ENCODE results near the gene BSDC1. TPM values are rescaled to one million over a fixed set of nuclear protein-coding genes. Genes with fewer than 3 reads are reported as not detected.

The BSDC1 gene
- total RNA-seq, 1 donor from 2014 or later = 56.6 TPM

DNA sequence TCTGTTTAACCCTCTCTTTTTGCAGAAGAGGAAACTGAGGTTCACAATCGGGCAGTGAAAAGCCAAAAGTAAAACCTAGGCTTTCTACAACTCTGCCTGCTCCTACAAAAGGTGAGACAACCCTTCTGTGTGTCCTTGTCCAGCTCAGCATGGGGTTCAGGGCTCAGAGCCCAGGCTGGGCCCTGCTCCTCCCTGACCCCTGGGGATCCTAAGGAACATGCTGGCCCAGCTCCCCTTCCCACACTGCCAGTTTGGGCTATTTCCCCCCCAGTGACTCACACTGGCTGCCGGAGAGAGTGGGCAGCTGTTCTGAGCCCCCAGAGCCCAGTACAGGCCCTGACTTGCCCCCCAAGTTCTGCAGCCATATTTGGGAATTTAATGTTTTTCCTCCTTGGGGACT is 40.8 kb downstream of the BSDC1 start:
- Mint-ChIP-seq H3K27ac (ENCODE audit: unreplicated experiment) (peak overlapping the region; percentile 8), H3K27me3 (ENCODE audit: low read depth) (no peaks in the 10 kb centered on the region), H3K4me1 (ENCODE audit: low read depth) (peaks cover 41% of the 10 kb centered on the region), H3K4me3 (ENCODE audit: unreplicated experiment) (peak overlapping the region; percentile 9), H3K9me3 (ENCODE audit: low read depth) (no peaks in the 10 kb centered on the region), H3K36me3 (ENCODE audit: low read depth) (peaks cover 10% of the 10 kb centered on the region)
- TF ChIP-seq, protein P1, sequence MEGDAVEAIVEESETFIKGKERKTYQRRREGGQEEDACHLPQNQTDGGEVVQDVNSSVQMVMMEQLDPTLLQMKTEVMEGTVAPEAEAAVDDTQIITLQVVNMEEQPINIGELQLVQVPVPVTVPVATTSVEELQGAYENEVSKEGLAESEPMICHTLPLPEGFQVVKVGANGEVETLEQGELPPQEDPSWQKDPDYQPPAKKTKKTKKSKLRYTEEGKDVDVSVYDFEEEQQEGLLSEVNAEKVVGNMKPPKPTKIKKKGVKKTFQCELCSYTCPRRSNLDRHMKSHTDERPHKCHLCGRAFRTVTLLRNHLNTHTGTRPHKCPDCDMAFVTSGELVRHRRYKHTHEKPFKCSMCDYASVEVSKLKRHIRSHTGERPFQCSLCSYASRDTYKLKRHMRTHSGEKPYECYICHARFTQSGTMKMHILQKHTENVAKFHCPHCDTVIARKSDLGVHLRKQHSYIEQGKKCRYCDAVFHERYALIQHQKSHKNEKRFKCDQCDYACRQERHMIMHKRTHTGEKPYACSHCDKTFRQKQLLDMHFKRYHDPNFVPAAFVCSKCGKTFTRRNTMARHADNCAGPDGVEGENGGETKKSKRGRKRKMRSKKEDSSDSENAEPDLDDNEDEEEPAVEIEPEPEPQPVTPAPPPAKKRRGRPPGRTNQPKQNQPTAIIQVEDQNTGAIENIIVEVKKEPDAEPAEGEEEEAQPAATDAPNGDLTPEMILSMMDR (IDR thresholded peaks at IDR 0.05) = no peak
- no peak for DNase-seq (ENCODE audit: low spot score)

DNA sequence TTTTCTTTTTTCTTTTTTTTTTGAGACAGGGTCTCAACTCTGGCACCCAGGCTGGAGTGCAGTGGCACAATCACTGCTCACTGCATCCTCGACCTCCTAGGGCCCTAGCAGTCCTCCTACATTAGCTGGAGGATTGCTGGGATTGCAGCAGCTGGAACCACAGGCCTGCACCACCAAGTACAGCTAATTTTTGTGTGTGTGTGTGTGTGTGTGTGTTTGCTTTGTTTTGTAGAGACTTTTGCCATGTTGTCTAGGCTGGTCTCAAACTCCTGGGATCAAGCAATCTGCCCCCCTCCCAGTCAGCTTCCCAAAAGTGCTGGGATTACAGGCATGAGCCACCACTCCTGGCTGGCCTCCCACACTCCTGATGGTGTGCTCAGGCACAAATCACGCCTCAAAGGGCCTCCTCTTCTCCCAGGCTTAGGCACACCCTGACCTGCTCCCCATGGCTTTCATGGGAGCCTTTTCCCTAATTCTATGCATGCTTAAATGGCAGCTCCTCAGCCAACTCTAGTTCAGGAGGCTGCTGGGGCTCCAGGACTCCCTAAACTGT is 41.3 kb downstream of the BSDC1 start:
- Mint-ChIP-seq H3K27me3 (ENCODE audit: low read depth) (no peaks in the 10 kb centered on the region), H3K4me3 (ENCODE audit: unreplicated experiment) (peak overlapping the region; percentile 78), H3K27ac (ENCODE audit: unreplicated experiment) (peak overlapping the region; percentile 8), H3K36me3 (ENCODE audit: low read depth) (peaks cover 10% of the 10 kb centered on the region), H3K9me3 (ENCODE audit: low read depth) (no peaks in the 10 kb centered on the region), H3K4me1 (ENCODE audit: low read depth) (peaks cover 41% of the 10 kb centered on the region)
- no peak for DNase-seq (ENCODE audit: low spot score)
- TF ChIP-seq, protein P1 (IDR thresholded peaks at IDR 0.05) = no peak

DNA sequence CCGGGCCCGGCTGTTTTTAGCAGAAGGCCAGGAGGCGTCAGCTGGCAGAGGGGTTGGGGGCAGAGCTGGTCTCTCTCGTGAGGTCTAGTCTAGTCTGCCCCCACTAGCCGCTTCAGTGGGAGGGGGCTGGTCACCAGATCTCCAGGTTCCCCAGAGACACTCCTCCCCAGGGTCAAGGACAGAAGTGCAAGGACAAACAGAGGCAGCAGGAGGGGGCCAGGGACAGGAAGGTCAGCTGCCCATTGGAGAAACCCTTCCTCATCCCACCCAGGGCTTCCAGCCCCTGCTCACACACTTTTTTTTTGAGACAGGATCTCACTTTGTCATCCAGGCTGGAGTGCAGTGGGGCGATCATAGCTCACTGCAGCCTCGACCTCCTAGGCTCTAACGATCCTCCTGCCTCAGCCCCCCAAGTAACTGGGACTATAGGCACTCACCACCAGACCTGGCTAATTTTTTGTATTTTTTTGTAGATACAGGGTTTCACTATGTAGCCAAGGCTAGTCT is 41.9 kb downstream of the BSDC1 start:
- peak overlapping the region; percentile 84 for H3K27ac Mint-ChIP-seq (ENCODE audit: unreplicated experiment)
- TF ChIP-seq, protein P1 (IDR thresholded peaks at IDR 0.05) = no peak

DNA sequence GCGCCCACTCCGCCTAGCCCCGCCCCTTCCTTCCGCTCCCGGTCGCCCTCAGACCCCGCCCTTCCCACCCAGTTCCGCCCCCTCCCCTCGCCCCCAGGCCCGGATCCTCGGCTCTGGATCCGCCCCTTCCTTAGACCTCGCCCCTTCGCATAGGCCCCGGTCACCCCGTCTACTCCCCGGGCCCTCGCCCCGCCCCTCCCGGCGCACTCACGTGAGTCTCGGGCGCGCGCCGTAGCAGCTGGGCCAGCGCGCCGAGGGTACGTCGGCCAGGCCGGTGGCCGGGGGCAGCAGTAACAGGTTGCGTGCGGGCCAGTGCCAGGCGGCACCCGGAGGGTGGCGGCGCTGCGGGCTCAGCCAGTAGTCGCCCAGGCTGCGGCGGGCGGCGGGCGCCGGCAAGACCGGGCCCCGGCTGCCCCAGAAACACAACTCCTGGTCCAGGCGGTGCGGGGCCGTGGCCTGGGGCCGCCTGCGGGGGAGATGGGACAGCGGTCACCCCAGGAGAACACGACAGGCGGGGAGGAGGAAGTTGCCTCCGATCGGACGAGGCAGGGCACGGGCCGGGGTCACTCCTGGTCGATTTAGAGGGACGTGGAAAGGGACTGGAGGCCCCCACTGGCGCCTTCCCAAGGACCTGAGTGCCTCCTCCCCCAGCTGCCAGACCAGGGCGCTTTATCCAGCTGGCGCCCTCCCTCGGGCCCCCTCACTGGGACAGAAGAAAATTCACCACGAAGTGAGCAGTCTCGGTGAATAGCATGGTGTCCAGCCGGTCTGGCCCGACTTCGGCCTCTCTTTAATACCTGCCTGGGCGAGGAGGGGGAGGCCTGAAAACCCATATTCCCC is 42.6 kb downstream of the BSDC1 start:
- peak overlapping the region; percentile 84 for H3K27ac Mint-ChIP-seq (ENCODE audit: unreplicated experiment)
- H3K4me1 Mint-ChIP-seq (ENCODE audit: low read depth) = peaks cover 41% of the 10 kb centered on the region
- H3K4me3 Mint-ChIP-seq (ENCODE audit: unreplicated experiment) = peak overlapping the region; percentile 78
- peaks cover 10% of the 10 kb centered on the region for H3K36me3 Mint-ChIP-seq (ENCODE audit: low read depth)
- peak; percentile 98 for DNase-seq (ENCODE audit: low spot score)
- TF ChIP-seq, protein P1 (IDR thresholded peaks at IDR 0.05) = no peak
- H3K9me3 Mint-ChIP-seq (ENCODE audit: low read depth) = no peaks in the 10 kb centered on the region
- no peaks in the 10 kb centered on the region for H3K27me3 Mint-ChIP-seq (ENCODE audit: low read depth)

More for the DNA sequence above, 41.9 kb downstream of the BSDC1 start:
- H3K9me3 Mint-ChIP-seq (ENCODE audit: low read depth) = no peaks in the 10 kb centered on the region
- peaks cover 41% of the 10 kb centered on the region for H3K4me1 Mint-ChIP-seq (ENCODE audit: low read depth)
- H3K27me3 Mint-ChIP-seq (ENCODE audit: low read depth) = no peaks in the 10 kb centered on the region
- peak overlapping the region; percentile 78 for H3K4me3 Mint-ChIP-seq (ENCODE audit: unreplicated experiment)
- no peak for DNase-seq (ENCODE audit: low spot score)
- peaks cover 10% of the 10 kb centered on the region for H3K36me3 Mint-ChIP-seq (ENCODE audit: low read depth)

DNA sequence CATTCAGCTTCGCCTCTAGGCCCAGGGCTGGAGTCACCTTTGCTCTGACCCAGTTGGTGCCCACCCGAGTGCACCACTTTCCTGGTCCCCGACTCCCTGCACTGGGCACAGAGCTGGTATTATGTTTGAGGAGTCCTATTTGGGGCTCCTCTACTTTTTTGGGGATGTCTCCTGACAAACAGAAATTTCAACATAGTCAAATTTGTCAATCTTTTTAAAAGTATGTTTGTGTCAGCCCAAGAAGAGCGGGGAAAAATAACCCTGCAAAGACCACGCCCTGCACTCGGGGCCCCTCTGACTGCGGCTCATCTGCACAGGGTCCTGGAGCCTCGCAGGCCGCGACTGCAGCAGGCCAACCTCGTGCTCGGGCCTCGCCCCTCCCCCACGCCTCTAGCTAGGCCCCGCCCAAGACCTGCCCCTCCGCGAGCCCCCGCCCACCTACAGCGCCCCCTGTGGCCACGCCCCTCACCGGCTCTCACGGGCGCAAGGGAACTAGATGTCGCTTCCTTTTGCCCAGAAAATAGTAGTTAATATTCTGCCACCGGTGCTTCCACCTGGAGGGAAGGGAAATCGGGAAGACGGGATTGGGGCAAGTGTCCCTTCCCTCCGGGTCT is 43.3 kb downstream of the BSDC1 start:
- H3K36me3 Mint-ChIP-seq (ENCODE audit: low read depth) = peaks cover 10% of the 10 kb centered on the region
- H3K9me3 Mint-ChIP-seq (ENCODE audit: low read depth) = no peaks in the 10 kb centered on the region
- peak overlapping the region; percentile 81 for H3K27ac Mint-ChIP-seq (ENCODE audit: unreplicated experiment)
- no peak for DNase-seq (ENCODE audit: low spot score)
- H3K27me3 Mint-ChIP-seq (ENCODE audit: low read depth) = no peaks in the 10 kb centered on the region
- H3K4me3 Mint-ChIP-seq (ENCODE audit: unreplicated experiment) = peak overlapping the region; percentile 78
- peaks cover 41% of the 10 kb centered on the region for H3K4me1 Mint-ChIP-seq (ENCODE audit: low read depth)
- TF ChIP-seq, protein P1 (IDR thresholded peaks at IDR 0.05) = peak; percentile 82
